GM11168 (cell line): ENCODE results near the gene KLRG1.

Experiments
- in situ Hi-C: fragments of 300-500 bp; cut with MboI; formaldehyde crosslinking; loops from one replicate; pipeline ENCODE4 v1.12.0; 2022; ENCODE audit warnings: low sequenced_read_pairs; ENCODE audit not compliant: unreplicated experiment

KLRG1 gene

GRCh38 chr12:8989413-8989812, at the start of gene KLRG1:
Gene KLRG1 (plus strand): TSS chr12:8989546. CDS start chr12:8989636, 90 bp downstream.
- in situ Hi-C loops = no loop called here

GRCh38 chr12:8941691-8942478, 47.5 kb upstream of the KLRG1 start:
- in situ Hi-C loops = no loop called here

- in situ Hi-C loops = no loop called here
Observed at GRCh38 chr12:8943565-8944186, 45.7 kb upstream of the KLRG1 start.

- in situ Hi-C loops = no loop called here
Observed at GRCh38 chr12:8946733-8947132, 42.6 kb upstream of the KLRG1 start.

GRCh38 chr12:8947737-8948136, 41.6 kb upstream of the KLRG1 start:
- in situ Hi-C loops = no loop called here

- in situ Hi-C loops = no loop called here
Observed at GRCh38 chr12:8948701-8949341, 40.5 kb upstream of the KLRG1 start.

GRCh38 chr12:8949342-8950220, 39.8 kb upstream of the KLRG1 start, which contains the start of gene M6PR:
Gene M6PR (minus strand): TSS chr12:8949645. CDS start chr12:8946404, 3,241 bp downstream.
- in situ Hi-C loops = no loop called here

GRCh38 chr12:8950221-8950527, 39.2 kb upstream of the KLRG1 start:
- in situ Hi-C loops = no loop called here

GRCh38 chr12:8950702-8951478, 38.5 kb upstream of the KLRG1 start:
- in situ Hi-C loops = no loop called here

- in situ Hi-C loops = no loop called here
Observed at GRCh38 chr12:8951744-8952143, 37.6 kb upstream of the KLRG1 start.

GRCh38 chr12:8953773-8954402, 35.5 kb upstream of the KLRG1 start:
- in situ Hi-C loops = no loop called here

GRCh38 chr12:8956073-8956472, 33.3 kb upstream of the KLRG1 start:
- in situ Hi-C loops = no loop called here

GRCh38 chr12:8956772-8957171, 32.6 kb upstream of the KLRG1 start:
- in situ Hi-C loops = no loop called here

- in situ Hi-C loops = no loop called here
Observed at GRCh38 chr12:8957561-8957960, 31.8 kb upstream of the KLRG1 start.

GRCh38 chr12:8958066-8958465, 31.3 kb upstream of the KLRG1 start:
- in situ Hi-C loops = no loop called here

- in situ Hi-C loops = loop anchor here (5.0 kb wide), 1 partner anchor 82 kb away; no protein-coding TSS in a partner anchor
Observed at GRCh38 chr12:8960176-8960575, 29.2 kb upstream of the KLRG1 start.

- in situ Hi-C loops = no loop called here
Observed at GRCh38 chr12:8968761-8969160, 20.6 kb upstream of the KLRG1 start.

- in situ Hi-C loops = no loop called here
Observed at GRCh38 chr12:8969861-8970411, 19.4 kb upstream of the KLRG1 start.

- in situ Hi-C loops = no loop called here
Observed at GRCh38 chr12:8970432-8970831, 18.9 kb upstream of the KLRG1 start.
